ENCODE data around the gene FOXI1. TPM values are rescaled to one million over a fixed set of nuclear protein-coding genes. Genes with fewer than 3 reads are reported as not detected.

The FOXI1 gene
- total RNA-seq, 2 donors from 2014 or later: 0.25 to 0.64 TPM

DNA sequence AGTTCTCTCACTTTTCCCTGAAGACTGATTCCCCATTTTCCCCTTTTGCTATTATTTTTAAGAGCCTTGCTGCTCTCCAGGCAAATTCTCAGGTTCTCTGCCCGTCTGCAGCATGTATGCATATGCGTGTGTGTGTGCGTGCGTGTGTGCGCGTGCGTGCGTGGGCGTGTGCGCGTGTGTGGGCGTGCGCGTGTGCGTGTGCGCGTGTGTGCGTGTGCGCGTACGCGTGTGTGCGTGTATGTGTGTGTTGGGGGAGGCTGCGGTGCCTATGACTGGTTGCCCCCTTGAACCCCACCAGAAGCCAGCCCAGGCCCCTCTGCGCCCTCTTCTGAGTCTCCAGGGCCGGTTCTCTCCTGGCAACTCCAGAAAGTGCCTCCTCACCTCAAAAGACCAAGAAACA lies 987 bp upstream of the FOXI1 start:
- Mint-ChIP-seq H3K4me3 (no peak overlapping the region), H3K9me3 (no peaks in the 10 kb centered on the region), H3K36me3 (no peaks in the 10 kb centered on the region), H3K4me1 (ENCODE audit: low read depth in 2 of 2) (no peaks in the 10 kb centered on the region), H3K27ac (no peak overlapping the region), H3K27me3 (peaks cover 8 to 14% of the 10 kb centered on the region in 2 donors)
- ATAC-seq: no peak
- no peak for DNase-seq (ENCODE audit: low spot score)

DNA sequence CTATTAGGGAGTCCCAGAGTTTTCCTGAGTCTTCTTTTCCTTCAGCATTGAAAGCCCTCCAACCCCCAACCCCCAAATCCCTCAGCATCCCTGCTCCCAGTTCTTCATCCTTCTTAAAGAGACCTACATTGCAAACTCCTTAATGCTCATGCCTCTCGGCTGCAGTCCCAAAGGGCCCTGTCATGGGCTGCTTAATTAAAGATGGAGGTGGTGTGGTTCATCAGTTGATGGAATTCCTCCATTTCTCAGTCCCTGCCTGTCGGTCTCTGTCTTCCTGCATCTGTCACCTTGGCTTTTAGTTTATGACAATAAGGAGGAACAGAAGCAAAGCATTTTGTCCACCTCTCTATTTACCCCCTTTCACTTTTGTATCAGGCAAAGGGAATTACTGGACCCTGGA lies 2.0 kb downstream of the FOXI1 start:
- Mint-ChIP-seq H3K27ac (no peak overlapping the region), H3K36me3 (no peaks in the 10 kb centered on the region), H3K9me3 (no peaks in the 10 kb centered on the region), H3K4me3 (no peak overlapping the region), H3K27me3 (peaks cover 8 to 10% of the 10 kb centered on the region in 2 donors), H3K4me1 (ENCODE audit: low read depth in 2 of 2) (no peaks in the 10 kb centered on the region)
- ATAC-seq: no peak
- DNase-seq (ENCODE audit: low spot score): no peak

DNA sequence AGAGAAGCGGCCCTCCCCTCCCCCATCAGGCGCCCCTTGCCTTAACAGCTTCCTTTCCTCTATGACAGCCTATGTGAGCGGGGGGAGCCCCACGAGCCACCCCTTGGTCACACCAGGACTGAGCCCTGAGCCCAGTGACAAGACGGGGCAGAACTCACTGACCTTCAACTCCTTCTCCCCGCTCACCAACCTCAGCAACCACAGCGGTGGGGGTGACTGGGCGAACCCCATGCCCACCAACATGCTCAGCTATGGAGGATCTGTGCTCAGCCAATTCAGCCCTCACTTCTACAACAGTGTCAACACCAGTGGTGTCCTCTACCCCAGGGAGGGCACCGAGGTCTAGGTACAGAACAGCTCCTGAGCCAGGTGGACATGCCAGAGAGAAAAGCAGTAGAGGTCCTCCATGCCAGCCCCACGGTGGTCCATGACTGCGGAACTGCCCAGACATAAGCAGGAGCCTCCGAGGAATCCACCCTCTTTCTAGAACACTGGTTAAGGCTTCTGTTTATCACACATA lies 2.6 kb downstream of the FOXI1 start:
- Mint-ChIP-seq H3K9me3 (no peaks in the 10 kb centered on the region), H3K4me1 (ENCODE audit: low read depth in 2 of 2) (no peaks in the 10 kb centered on the region), H3K27ac (no peak overlapping the region), H3K27me3 (peaks cover 8 to 10% of the 10 kb centered on the region in 2 donors), H3K36me3 (no peaks in the 10 kb centered on the region), H3K4me3 (no peak overlapping the region)
- peak in 1 of 2 donors; percentile 2 for ATAC-seq
- DNase-seq (ENCODE audit: low spot score): no peak

DNA sequence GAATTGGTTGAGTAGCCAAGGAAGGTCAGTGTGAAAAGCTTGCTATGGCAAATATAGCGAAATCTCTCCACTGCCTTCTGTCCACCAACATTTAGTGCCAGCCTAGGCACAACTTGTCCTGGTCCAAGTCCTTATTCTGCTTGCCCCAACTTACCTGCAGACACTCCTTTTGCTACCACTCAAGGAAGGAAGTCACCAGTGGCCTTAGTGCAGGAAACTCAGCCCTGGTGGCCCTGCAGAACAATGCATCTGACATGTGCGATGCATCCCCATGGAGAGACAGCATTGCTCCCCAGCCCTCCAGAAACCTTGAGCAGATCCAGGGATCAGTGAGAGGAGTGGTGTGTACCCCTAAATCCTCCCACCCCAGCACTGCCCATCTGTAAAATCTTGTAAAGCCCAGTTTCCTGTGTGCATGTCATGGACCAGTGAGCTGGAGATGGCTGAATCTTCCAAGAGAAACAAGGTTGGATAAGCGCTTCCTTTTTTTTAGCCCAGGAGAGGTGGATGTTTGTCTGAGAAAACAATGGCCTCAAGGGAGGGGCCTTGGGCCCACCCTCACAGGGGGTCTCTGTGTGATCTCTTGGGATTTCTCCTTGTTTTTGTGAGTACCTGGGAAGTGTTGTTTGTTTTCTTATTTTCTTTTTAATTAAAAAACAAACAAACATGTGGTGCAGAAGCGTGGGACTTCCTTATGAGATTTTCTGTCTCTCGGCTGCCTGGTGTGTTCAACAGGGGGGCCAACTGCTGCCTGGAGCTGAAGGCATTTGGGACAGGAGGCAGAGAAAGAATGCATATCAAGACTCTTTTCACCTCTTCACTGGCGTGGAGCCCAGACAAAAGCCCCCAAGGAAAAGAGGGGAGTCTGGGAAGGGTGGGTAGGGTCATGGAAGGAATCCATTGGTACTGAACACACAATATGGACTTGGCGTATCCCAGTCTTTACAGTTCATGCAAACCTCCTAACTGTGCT lies 3.6 kb downstream of the FOXI1 start:
- no peak for DNase-seq (ENCODE audit: low spot score)

DNA sequence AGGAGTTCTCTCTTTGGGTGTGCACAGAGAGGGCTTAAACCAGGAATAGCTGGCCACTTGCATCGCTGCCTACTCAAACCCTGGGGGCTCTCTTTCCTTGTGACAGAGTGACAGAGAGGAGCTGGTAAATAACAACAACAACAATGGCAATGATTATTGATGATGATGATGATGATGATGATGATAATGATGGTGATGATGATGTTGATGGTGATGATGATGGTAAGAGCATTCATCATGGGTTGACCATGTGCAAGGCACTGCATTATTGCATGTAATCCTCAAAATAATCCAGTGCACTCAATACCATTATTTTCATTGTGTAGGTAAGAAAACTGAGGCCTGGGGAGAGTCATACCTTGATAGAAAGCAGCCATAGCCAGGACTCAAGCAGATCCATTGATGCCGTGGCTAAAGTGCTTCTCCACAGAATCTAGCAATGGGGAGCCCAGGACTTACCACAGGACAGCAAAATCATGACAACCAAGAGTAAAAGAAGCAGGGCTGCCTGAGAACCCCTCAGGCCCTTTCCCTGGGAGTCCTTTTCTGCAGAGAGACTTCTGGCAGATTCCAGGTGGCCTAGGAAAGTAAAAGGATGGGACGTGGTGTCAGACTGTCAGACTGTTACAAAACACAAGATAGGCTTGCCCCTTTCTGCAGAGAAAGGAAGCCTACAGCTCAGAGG lies 4.8 kb downstream of the FOXI1 start:
- no peak overlapping the region for H3K4me3 Mint-ChIP-seq
- no peak overlapping the region for H3K27ac Mint-ChIP-seq
- H3K9me3 Mint-ChIP-seq: no peaks in the 10 kb centered on the region
- no peak for ATAC-seq
- H3K27me3 Mint-ChIP-seq: peaks cover 3 to 6% of the 10 kb centered on the region in 2 donors
- no peak for DNase-seq (ENCODE audit: low spot score)
- no peaks in the 10 kb centered on the region for H3K36me3 Mint-ChIP-seq
- no peaks in the 10 kb centered on the region for H3K4me1 Mint-ChIP-seq (ENCODE audit: low read depth in 2 of 2)

More for the DNA sequence above, 3.6 kb downstream of the FOXI1 start:
- no peak for ATAC-seq
- Mint-ChIP-seq H3K4me3 (no peak overlapping the region), H3K9me3 (no peaks in the 10 kb centered on the region), H3K4me1 (ENCODE audit: low read depth in 2 of 2) (no peaks in the 10 kb centered on the region), H3K27ac (no peak overlapping the region), H3K27me3 (peaks cover 7 to 8% of the 10 kb centered on the region in 2 donors), H3K36me3 (no peaks in the 10 kb centered on the region)

DNA sequence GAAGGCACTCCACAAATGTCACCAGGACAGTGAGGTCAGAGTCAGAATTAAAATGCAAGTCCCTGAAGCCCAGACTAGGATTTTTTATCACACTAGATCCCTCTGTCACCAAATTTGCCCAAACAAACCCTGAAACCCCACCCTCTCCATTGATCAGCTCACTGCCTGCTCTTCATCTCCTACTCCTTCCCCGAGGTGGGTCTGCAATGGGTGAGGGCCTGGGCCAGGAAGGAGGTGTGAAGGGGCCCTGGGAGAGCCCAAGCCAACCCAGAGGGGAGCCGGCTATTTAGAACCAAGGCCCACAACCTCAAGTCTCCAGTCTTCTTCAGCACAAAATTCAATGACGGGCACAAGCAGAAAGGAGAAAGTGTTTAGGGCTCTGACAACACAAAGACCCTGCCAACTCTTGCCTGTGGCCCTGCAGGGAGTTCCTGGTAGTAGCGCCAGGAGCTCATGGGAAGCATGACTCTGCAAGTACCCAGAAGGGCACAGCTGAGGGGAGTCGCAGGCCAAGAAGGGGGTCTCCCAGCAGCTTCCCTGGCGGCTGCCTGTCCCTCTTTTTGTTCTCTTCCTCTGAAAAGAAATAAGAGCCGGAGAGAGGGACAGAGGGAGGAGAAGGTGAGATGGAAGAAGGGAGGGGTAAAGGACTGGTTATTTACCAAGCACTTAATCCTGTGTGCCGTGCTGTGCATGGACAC lies 5.5 kb downstream of the FOXI1 start:
- Mint-ChIP-seq H3K27me3 (peaks cover 5% of the 10 kb centered on the region in 2 donors), H3K9me3 (no peaks in the 10 kb centered on the region), H3K4me1 (ENCODE audit: low read depth in 2 of 2) (no peaks in the 10 kb centered on the region), H3K36me3 (no peaks in the 10 kb centered on the region), H3K27ac (no peak overlapping the region), H3K4me3 (no peak overlapping the region)
- ATAC-seq: no peak
- no peak for DNase-seq (ENCODE audit: low spot score)

DNA sequence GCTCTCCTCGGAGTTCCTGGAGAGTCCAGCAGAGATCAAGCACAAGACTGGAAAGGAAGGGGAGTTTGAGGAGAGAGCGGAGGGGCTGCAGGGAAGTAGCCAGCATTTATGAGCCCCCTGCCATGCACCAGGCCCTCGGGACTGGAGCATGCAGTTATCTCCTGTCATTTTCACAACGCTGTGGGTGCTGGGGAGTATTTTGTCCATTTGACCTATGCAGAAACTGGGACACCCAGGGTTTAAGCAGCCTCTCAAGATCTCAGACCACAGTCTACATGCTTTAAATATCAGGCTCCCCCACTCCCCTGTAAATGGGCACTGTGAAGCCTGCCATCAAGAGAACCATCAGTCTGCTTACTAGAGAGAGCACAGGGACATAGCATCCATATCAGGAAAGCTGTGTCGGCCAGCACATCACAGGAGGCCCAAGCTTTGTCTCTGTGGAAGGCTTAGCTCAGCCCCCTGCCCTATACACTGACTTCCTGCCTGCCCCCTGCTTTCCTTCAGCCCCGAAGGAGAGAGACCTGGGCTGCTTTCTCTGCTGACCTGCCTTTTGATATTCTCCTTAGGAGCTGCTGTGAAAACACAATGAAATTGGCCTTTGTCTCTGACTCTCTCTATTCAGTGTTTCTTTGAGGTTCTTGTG lies 7.3 kb downstream of the FOXI1 start:
- H3K4me3 Mint-ChIP-seq: no peak overlapping the region
- ATAC-seq (no peak), DNase-seq (ENCODE audit: low spot score) (no peak)
- peaks cover 3 to 5% of the 10 kb centered on the region in 2 donors for H3K27me3 Mint-ChIP-seq
- H3K36me3 Mint-ChIP-seq: no peaks in the 10 kb centered on the region
- H3K9me3 Mint-ChIP-seq: no peaks in the 10 kb centered on the region
- H3K27ac Mint-ChIP-seq: no peak overlapping the region
- no peaks in the 10 kb centered on the region for H3K4me1 Mint-ChIP-seq (ENCODE audit: low read depth in 2 of 2)

DNA sequence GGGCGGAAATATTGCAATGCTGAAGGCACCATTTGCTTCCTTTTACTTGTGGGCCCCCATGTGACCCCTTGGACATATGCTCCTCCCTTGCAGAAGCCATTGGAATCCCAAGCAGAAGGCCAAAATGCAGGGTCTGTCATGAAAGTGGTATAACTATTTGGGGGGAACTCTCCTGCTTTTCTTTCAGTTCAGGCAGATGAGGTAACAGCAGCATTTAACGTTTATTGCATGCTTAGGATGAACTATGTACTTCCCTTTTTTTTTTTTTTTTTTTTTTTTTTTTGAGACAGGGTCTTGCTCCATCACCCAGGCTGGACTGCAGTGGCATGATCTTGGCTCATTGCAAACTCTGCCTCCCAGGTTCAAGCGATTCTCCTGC lies 7.8 kb downstream of the FOXI1 start:
- Mint-ChIP-seq H3K4me3 (no peak overlapping the region), H3K27ac (no peak overlapping the region), H3K4me1 (ENCODE audit: low read depth in 2 of 2) (no peaks in the 10 kb centered on the region), H3K36me3 (no peaks in the 10 kb centered on the region), H3K27me3 (peaks cover 3 to 5% of the 10 kb centered on the region in 2 donors), H3K9me3 (no peaks in the 10 kb centered on the region)
- ATAC-seq (no peak), DNase-seq (ENCODE audit: low spot score) (no peak)

DNA sequence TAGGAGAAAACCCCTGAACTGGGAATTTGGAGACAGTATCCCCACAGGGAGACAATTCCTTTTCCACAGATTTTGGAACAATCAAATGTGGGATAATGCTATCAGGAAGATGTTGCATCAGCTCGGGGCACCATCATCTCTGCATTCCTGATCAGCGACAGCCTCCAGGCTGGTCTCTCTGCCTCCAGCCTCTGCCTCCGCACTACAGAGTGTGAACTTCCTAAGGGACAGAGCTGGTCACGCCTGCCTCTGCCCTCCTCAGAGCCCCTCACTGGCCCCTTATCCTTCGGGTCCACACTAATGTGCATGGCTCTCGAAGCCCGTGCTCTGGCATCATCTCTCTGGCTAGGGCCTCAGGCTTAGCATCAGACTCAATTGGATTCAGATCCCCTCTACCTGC lies 8.6 kb downstream of the FOXI1 start:
- Mint-ChIP-seq H3K27ac (no peak overlapping the region), H3K27me3 (peaks cover 3 to 5% of the 10 kb centered on the region in 2 donors), H3K4me1 (ENCODE audit: low read depth in 2 of 2) (no peaks in the 10 kb centered on the region), H3K4me3 (no peak overlapping the region), H3K36me3 (no peaks in the 10 kb centered on the region), H3K9me3 (no peaks in the 10 kb centered on the region)
- DNase-seq (ENCODE audit: low spot score) (no peak), ATAC-seq (no peak)

DNA sequence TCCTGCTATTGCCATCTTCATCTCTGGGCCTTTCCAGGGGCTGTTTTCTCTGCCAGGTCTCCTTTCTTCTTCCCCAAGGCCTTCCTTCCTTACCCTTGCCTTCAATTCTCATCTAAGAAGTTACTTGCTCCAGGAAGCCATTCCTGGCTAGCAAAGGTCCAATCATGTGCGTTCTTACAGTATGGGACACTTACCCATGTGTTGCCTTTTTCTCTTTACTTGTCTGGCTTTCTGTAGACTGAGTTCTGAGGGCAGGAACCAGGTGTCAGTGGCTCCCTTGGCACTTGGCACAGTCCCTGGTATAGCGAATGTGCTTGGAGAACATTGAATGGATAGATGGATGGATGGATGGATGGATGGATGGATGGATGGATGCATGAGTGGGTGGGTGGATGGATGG lies 10.2 kb downstream of the FOXI1 start:
- Mint-ChIP-seq H3K36me3 (no peaks in the 10 kb centered on the region), H3K9me3 (no peaks in the 10 kb centered on the region)

DNA sequence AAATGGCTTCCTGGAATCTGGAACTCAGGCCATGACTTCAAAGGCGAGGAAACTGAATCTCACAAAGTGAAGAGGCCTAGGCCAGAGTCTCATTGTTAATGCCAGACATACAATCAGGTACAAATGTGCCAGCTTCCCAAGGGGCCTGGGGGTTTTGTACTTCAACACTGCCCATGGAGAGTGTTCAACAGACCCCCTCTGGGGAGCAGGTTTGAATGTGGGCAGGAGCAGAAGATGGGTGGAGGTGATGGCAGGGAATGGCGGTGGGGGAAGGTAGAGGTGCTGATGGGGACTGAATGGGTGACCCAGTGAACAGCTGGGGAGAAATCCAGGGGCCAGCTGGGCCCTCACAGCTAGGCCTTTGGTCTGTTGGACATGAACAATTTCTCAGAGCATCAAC lies 12.0 kb downstream of the FOXI1 start:
- H3K27me3 Mint-ChIP-seq: peaks cover 9 to 14% of the 10 kb centered on the region in 2 donors
- no peak for ATAC-seq
- H3K4me1 Mint-ChIP-seq (ENCODE audit: low read depth in 2 of 2): no peaks in the 10 kb centered on the region
- no peak overlapping the region for H3K4me3 Mint-ChIP-seq
- H3K27ac Mint-ChIP-seq: no peak overlapping the region
- no peaks in the 10 kb centered on the region for H3K36me3 Mint-ChIP-seq
- no peaks in the 10 kb centered on the region for H3K9me3 Mint-ChIP-seq
- no peak for DNase-seq (ENCODE audit: low spot score)

More for the DNA sequence above, 10.2 kb downstream of the FOXI1 start:
- no peak overlapping the region for H3K4me3 Mint-ChIP-seq
- peaks cover 5 to 7% of the 10 kb centered on the region in 2 donors for H3K27me3 Mint-ChIP-seq
- ATAC-seq (no peak), DNase-seq (ENCODE audit: low spot score) (no peak)
- no peaks in the 10 kb centered on the region for H3K4me1 Mint-ChIP-seq (ENCODE audit: low read depth in 2 of 2)
- no peak overlapping the region for H3K27ac Mint-ChIP-seq

DNA sequence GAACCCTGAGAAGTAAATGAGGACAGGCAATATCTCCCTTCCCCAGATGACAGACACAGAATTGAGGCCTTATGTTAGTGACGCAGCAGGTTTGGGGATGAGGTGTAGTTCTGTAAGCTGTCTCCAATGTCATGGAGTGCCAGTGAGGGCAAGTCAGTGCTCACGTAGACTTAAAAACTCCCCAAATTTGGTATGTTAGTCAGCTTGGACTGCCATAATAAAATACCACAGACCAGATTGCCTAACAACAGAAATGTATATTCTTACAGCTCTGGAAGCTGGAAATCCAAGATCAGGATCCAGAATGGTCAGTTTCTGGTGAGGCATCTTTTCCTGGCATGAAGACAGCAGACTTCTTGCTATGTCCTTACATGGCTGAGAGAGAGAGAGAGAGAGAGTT lies 14.9 kb downstream of the FOXI1 start:
- Mint-ChIP-seq H3K9me3 (no peaks in the 10 kb centered on the region), H3K27ac (no peak overlapping the region), H3K27me3 (peaks cover 15 to 23% of the 10 kb centered on the region in 2 donors), H3K36me3 (peaks cover 1% of the 10 kb centered on the region), H3K4me1 (ENCODE audit: low read depth in 2 of 2) (no peaks in the 10 kb centered on the region), H3K4me3 (no peak overlapping the region)
- ATAC-seq (no peak), DNase-seq (ENCODE audit: low spot score) (no peak)

DNA sequence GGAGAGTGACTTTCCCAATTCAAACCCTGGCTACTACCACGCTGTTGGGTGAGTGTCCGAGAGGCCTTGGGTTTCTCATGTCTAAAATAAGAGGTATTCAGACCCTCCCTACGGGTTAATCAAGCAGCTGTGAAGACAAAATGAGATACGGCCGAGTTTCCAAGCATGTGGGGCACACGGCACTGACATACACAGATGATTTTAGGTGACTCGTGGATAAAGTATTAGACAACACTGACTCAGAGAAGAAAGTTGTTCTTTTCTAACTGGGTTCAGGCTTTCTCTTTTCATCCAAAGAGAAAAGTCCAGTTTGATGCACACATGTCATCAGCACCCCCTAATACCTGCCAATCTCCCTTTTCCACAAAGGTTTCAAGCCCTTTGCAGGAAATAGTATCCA lies 15.6 kb downstream of the FOXI1 start:
- Mint-ChIP-seq H3K27me3 (peaks cover 14 to 30% of the 10 kb centered on the region in 2 donors), H3K4me3 (no peak overlapping the region), H3K9me3 (no peaks in the 10 kb centered on the region), H3K4me1 (ENCODE audit: low read depth in 2 of 2) (no peaks in the 10 kb centered on the region), H3K27ac (no peak overlapping the region), H3K36me3 (peaks cover 9% of the 10 kb centered on the region)
- ATAC-seq (no peak), DNase-seq (ENCODE audit: low spot score) (no peak)

All from natural killer cell treated with Interleukin-12 subunit alpha and Interleukin-12 subunit beta and Interleukin-15 and Interleukin-18, amount 100 ng/mL, for 72 hours (primary cell).